Glutamatergic neuron (in vitro differentiated cells): ENCODE measurements around the gene WASHC4. TPM values are rescaled to one million over a fixed set of nuclear protein-coding genes. Genes with fewer than 3 reads are reported as not detected.

Source experiments
- DNase-seq: peaks from one replicate; pipeline ENCODE4 v3.0.0; 2022
- H3K27ac Mint-ChIP-seq: one replicate; pipeline ENCODE4 v1.8.0; 2020; ENCODE audit warnings: mild to moderate bottlenecking, mixed read lengths, inconsistent platforms; ENCODE audit not compliant: unreplicated experiment
- H3K27me3 Mint-ChIP-seq: one replicate; pipeline ENCODE4 v1.8.0; 2020; ENCODE audit warnings: mild to moderate bottlenecking, moderate library complexity, mixed read lengths, inconsistent platforms; ENCODE audit not compliant: unreplicated experiment
- H3K36me3 Mint-ChIP-seq: one replicate; pipeline ENCODE4 v1.8.0; 2020; ENCODE audit warnings: mild to moderate bottlenecking, mixed read lengths, inconsistent platforms; ENCODE audit not compliant: unreplicated experiment
- H3K4me1 Mint-ChIP-seq: one replicate; pipeline ENCODE4 v1.8.0; 2020; ENCODE audit warnings: mild to moderate bottlenecking, low read depth, mixed read lengths, inconsistent platforms; ENCODE audit not compliant: unreplicated experiment
- H3K4me3 Mint-ChIP-seq: one replicate; pipeline ENCODE4 v1.8.0; 2020; ENCODE audit warnings: mild to moderate bottlenecking, mixed read lengths, inconsistent platforms; ENCODE audit not compliant: unreplicated experiment
- H3K9me3 Mint-ChIP-seq: one replicate; pipeline ENCODE4 v1.8.0; 2020; ENCODE audit warnings: mild to moderate bottlenecking, moderate library complexity, mixed read lengths, inconsistent platforms; ENCODE audit not compliant: unreplicated experiment
- CTCF ChIP-seq: fragments of 200-600 bp; sonication (generic); IDR thresholded peaks from one replicate; pipeline ENCODE4 v1.5.0; 2021; ENCODE audit not compliant: partially characterized antibody, unreplicated experiment
- total RNA-seq: library from RNA; stranded (reverse); fragmentation: NEBNext Ultra II Directional; extraction: Animal tissue kit (Norgen Biotek cat#: 25700); gene quantifications from one replicate; pipeline ENCODE4 v1.2.1, GENCODE V29; 2021; ENCODE audit not compliant: unreplicated experiment

WASHC4 gene
- total RNA-seq, 1 donor from 2014 or later, result 75.4 TPM

GRCh38 chr12:105100998-105101397, 6.5 kb upstream of the WASHC4 start:
- no peak for DNase-seq
- Mint-ChIP-seq H3K4me3 (no peak overlapping the region), H3K9me3 (no peaks in the 10 kb centered on the region), H3K36me3 (peaks cover 6% of the 10 kb centered on the region), H3K27me3 (no peaks in the 10 kb centered on the region), H3K27ac (no peak overlapping the region), H3K4me1 (peaks cover 2% of the 10 kb centered on the region)
- no peak for TF ChIP-seq CTCF

- peaks cover 3% of the 10 kb centered on the region for H3K36me3 Mint-ChIP-seq
- H3K9me3 Mint-ChIP-seq, result peaks cover 4% of the 10 kb centered on the region
- H3K4me1 Mint-ChIP-seq, result peaks cover 2% of the 10 kb centered on the region
- H3K4me3 Mint-ChIP-seq, result no peak overlapping the region
- no peak for TF ChIP-seq CTCF
- peaks cover 2% of the 10 kb centered on the region for H3K27me3 Mint-ChIP-seq
- no peak overlapping the region for H3K27ac Mint-ChIP-seq
- DNase-seq, result no peak
These were observed 4.9 kb upstream of the WASHC4 start for GRCh38 chr12:105102673-105103072.

DNA sequence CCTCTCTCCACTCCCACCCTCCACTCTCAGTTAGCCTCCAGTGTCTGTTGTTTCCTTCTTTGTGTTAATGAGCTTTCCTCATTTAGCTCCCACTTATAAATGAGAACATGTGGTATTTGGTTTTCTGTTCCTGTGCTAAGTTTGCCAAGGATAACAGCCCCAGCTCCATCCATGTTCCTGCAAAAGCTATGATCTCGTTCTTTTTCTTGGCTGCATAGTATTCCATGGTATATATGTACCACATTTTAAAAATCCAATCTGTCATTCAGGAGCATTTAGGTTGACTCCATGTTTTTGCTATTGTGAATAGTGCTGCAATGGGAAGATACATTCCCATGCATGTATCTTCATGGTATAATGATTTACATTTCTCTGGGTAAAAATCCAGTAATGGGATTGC, 2.8 kb upstream of the WASHC4 start:
- H3K4me1 Mint-ChIP-seq, result peaks cover 7% of the 10 kb centered on the region
- H3K27me3 Mint-ChIP-seq, result peaks cover 5% of the 10 kb centered on the region
- no peak overlapping the region for H3K27ac Mint-ChIP-seq
- H3K36me3 Mint-ChIP-seq, result no peaks in the 10 kb centered on the region
- TF ChIP-seq CTCF, result no peak
- DNase-seq, result no peak
- H3K4me3 Mint-ChIP-seq, result no peak overlapping the region
- peaks cover 4% of the 10 kb centered on the region for H3K9me3 Mint-ChIP-seq

DNA sequence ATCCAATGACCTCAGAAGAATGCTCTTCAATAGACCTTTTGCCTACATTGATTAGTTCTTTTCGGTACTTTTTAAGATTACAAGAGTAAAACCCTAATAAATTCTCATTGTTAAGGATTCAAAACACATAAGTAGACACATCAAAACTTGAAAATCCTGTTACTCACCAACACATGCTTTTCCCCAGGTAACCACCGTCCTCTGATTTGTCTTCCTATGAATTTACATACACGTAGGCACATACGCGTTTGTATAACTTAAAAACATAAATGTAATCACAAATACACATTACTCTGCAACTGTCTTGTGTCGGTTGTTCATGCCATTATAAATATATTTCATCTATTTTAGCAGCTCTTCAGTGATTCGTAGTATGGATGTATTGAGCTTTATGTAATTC, 910 bp upstream of the WASHC4 start:
- Mint-ChIP-seq H3K27me3 (peaks cover 5% of the 10 kb centered on the region), H3K9me3 (peaks cover 4% of the 10 kb centered on the region), H3K36me3 (no peaks in the 10 kb centered on the region), H3K27ac (no peak overlapping the region), H3K4me1 (peaks cover 11% of the 10 kb centered on the region), H3K4me3 (peak overlapping the region; percentile 98)
- TF ChIP-seq CTCF, result no peak
- no peak for DNase-seq

DNA sequence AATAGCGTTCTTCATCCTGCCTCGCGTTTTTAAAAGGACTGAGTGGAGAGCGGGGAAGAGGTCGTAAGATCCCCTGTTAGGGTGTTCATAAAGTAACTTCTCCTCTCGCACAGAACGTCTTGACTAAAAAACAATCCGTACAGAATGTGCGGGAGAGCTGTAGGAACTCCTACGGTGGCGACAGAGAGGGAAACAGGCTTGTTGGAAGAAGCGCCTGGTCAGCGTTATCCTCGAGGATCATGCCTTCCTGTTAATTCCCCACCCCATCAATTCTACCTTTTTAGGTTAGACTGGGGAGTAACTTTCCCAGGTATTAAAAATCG, 399 bp upstream of the WASHC4 start:
- H3K27me3 Mint-ChIP-seq, result peaks cover 5% of the 10 kb centered on the region
- H3K4me3 Mint-ChIP-seq, result peak overlapping the region; percentile 98
- no peak for DNase-seq
- peak overlapping the region; percentile 96 for H3K27ac Mint-ChIP-seq
- peaks cover 4% of the 10 kb centered on the region for H3K9me3 Mint-ChIP-seq
- H3K4me1 Mint-ChIP-seq, result peaks cover 11% of the 10 kb centered on the region
- no peak for TF ChIP-seq CTCF
- no peaks in the 10 kb centered on the region for H3K36me3 Mint-ChIP-seq
